A673 (cell line): ENCODE results near the gene PJA2. TPM values are rescaled to one million over a fixed set of nuclear protein-coding genes. Genes with fewer than 3 reads are reported as not detected.

Source experiments
- BruUV-seq: library from RNA; stranded (reverse); fragments of 400-500 nt; replicated peaks from 2 replicates; lab custom pipeline; 2021; lab: Mats Ljungman, UMichigan
- CTCF ChIA-PET: fragments of 300-600 bp; sonication (Branson Sonifier 250); formaldehyde crosslinking; loops from one replicate; lab custom pipeline; 2022; ENCODE audit warnings: antibody characterized with exemption; lab: Charles Lee
- POLR2A ChIA-PET: fragments of 300-600 bp; sonication (Branson Sonifier 250); formaldehyde crosslinking; loops from one replicate; lab custom pipeline; 2022; ENCODE audit warnings: antibody characterized with exemption; ENCODE audit not compliant: low non-redundant PET; lab: Charles Lee
- DNase-seq: peaks from one replicate; pipeline ENCODE4 v3.0.0-alpha.2; 2015; ENCODE audit warnings: low spot score
- H3K27ac ChIP-seq: fragments of 200-600 bp; sonication (generic); 2 replicates; pipeline ENCODE4 v1.5.1; 2016; ENCODE audit warnings: mixed run types, low read depth, mild to moderate bottlenecking, mixed read lengths, antibody characterized with exemption, low read length; ENCODE audit not compliant: poor library complexity, severe bottlenecking
- H3K27me3 ChIP-seq: fragments of 200-600 bp; sonication (generic); replicated peaks from 2 replicates; pipeline ENCODE4 v1.6.1; 2017; ENCODE audit warnings: mixed run types, low read depth, mild to moderate bottlenecking, mixed read lengths, antibody characterized with exemption, low read length; ENCODE audit not compliant: insufficient read depth, poor library complexity
- H3K36me3 ChIP-seq: fragments of 200-600 bp; sonication (generic); 2 replicates; pipeline ENCODE4 v1.6.1; 2016; ENCODE audit warnings: mixed run types, mild to moderate bottlenecking, mixed read lengths, antibody characterized with exemption, low read length; ENCODE audit not compliant: insufficient read depth, poor library complexity, severe bottlenecking
- H3K4me1 ChIP-seq: fragments of 200-600 bp; sonication (generic); 2 replicates; pipeline ENCODE4 v1.6.1; 2017; ENCODE audit warnings: mixed run types, mild to moderate bottlenecking, mixed read lengths, antibody characterized with exemption, low read length; ENCODE audit not compliant: insufficient read depth, poor library complexity, severe bottlenecking
- H3K4me3 ChIP-seq: fragments of 200-600 bp; sonication (generic); 2 replicates; pipeline ENCODE4 v1.5.1; 2016; ENCODE audit warnings: low read depth, mixed run types, mild to moderate bottlenecking, mixed read lengths, low read length; ENCODE audit not compliant: poor library complexity, severe bottlenecking
- H3K9me3 ChIP-seq: fragments of 200-600 bp; sonication (generic); 2 replicates; pipeline ENCODE4 v1.6.1; 2016; ENCODE audit warnings: mixed run types, low read depth, mild to moderate bottlenecking, mixed read lengths, antibody characterized with exemption, low read length; ENCODE audit not compliant: poor library complexity, severe bottlenecking
- CTCF ChIP-seq: fragments of 300-800, 200-600 bp; sonication (generic); conservative IDR thresholded peaks from 2 replicates; pipeline ENCODE4 v1.5.1; 2017; ENCODE audit warnings: low read depth, mild to moderate bottlenecking, antibody characterized with exemption, low read length, moderate library complexity, mixed read lengths
- EZH2 ChIP-seq: fragments of 200-600 bp; sonication (generic); IDR thresholded peaks from 2 replicates; pipeline ENCODE4 v1.6.1; 2017; ENCODE audit warnings: borderline replicate concordance, low read depth, mild to moderate bottlenecking, mixed read lengths, antibody characterized with exemption, low read length; ENCODE audit not compliant: poor library complexity, severe bottlenecking
- intact Hi-C: fragments of 100-400 bp; cut with micrococcal nuclease; formaldehyde crosslinking; loops from one replicate; pipeline ENCODE4 v1.10.0; 2022; ENCODE audit not compliant: unreplicated experiment
- total RNA-seq: library from RNA; stranded (reverse); gene quantifications from 2 replicates; pipeline ENCODE4 v1.2.3, GENCODE V29; 2021

PJA2 gene
- total RNA-seq, 1 experiment from 2014 or later: 47.3 TPM

GRCh38 chr5:109307456-109307855, 102.3 kb downstream of the PJA2 start:
- Histone ChIP-seq H3K27me3 (no peaks in the 10 kb centered on the region), H3K27ac (no peak overlapping the region), H3K4me3 (no peak overlapping the region), H3K36me3 (no peaks in the 10 kb centered on the region), H3K9me3 (no peaks in the 10 kb centered on the region), H3K4me1 (peaks cover 25% of the 10 kb centered on the region)
- no TSS peak for BruUV-seq
- intact Hi-C loops: no loop called here
- TF ChIP-seq EZH2: no peak
- peak; percentile 25 for DNase-seq
- CTCF ChIA-PET: no interaction called here
- POLR2A ChIA-PET: interaction anchor here (0.6 kb wide), 1 partner anchor 69 kb away, joined by 4 read pairs; no protein-coding TSS in a partner anchor

GRCh38 chr5:109305352-109305751, 104.4 kb downstream of the PJA2 start:
- Histone ChIP-seq H3K9me3 (no peaks in the 10 kb centered on the region), H3K27me3 (no peaks in the 10 kb centered on the region), H3K36me3 (no peaks in the 10 kb centered on the region), H3K27ac (no peak overlapping the region), H3K4me3 (no peak overlapping the region), H3K4me1 (peaks cover 25% of the 10 kb centered on the region)
- BruUV-seq: no TSS peak
- ChIA-PET CTCF (no interaction called here), POLR2A (no interaction called here)
- DNase-seq: no peak
- TF ChIP-seq EZH2 (no peak), CTCF (no peak)
- intact Hi-C loops: no loop called here

GRCh38 chr5:109304309-109304708, 105.5 kb downstream of the PJA2 start:
- POLR2A ChIA-PET: no interaction called here
- CTCF ChIA-PET: no interaction called here
- BruUV-seq: no TSS peak
- Histone ChIP-seq H3K27ac (no peak overlapping the region), H3K27me3 (no peaks in the 10 kb centered on the region), H3K4me1 (peaks cover 36% of the 10 kb centered on the region), H3K4me3 (no peak overlapping the region), H3K36me3 (no peaks in the 10 kb centered on the region), H3K9me3 (no peaks in the 10 kb centered on the region)
- intact Hi-C loops: no loop called here
- no peak for DNase-seq
- TF ChIP-seq CTCF (no peak), EZH2 (no peak)

- Histone ChIP-seq H3K27me3 (no peaks in the 10 kb centered on the region), H3K27ac (no peak overlapping the region), H3K4me3 (no peak overlapping the region), H3K4me1 (peaks cover 11% of the 10 kb centered on the region), H3K36me3 (no peaks in the 10 kb centered on the region), H3K9me3 (no peaks in the 10 kb centered on the region)
- no peak for DNase-seq
- POLR2A ChIA-PET: no interaction called here
- BruUV-seq: no TSS peak
- intact Hi-C loops: no loop called here
- no peak for TF ChIP-seq CTCF
- TF ChIP-seq EZH2: no peak
- CTCF ChIA-PET: no interaction called here
These were observed 109.4 kb downstream of the PJA2 start for GRCh38 chr5:109300367-109300766.
